Chondrocyte (in vitro differentiated cells): ENCODE measurements around the gene NFS1. TPM values are rescaled to one million over a fixed set of nuclear protein-coding genes. Genes with fewer than 3 reads are reported as not detected.
A peak's percentile ranks its signal among the peaks of the same experiment; 100 is the strongest.

Source experiments
- DNase-seq: peaks from one replicate; pipeline ENCODE4 v3.0.0; 2021; ENCODE audit warnings: mixed read lengths, low spot score
- H3K27ac Mint-ChIP-seq: one replicate; pipeline ENCODE4 v1.8.0; 2021; ENCODE audit warnings: mild to moderate bottlenecking, moderate library complexity, mixed read lengths; ENCODE audit not compliant: unreplicated experiment
- H3K27me3 Mint-ChIP-seq: 2 replicates; pipeline ENCODE4 v1.8.0; 2021; ENCODE audit warnings: low read depth, mixed read lengths
- H3K36me3 Mint-ChIP-seq: 2 replicates; pipeline ENCODE4 v1.8.0; 2021; ENCODE audit warnings: low read depth, mixed read lengths
- H3K4me1 Mint-ChIP-seq: 2 replicates; pipeline ENCODE4 v1.8.0; 2021; ENCODE audit warnings: low read depth, mild to moderate bottlenecking, mixed read lengths
- H3K4me3 Mint-ChIP-seq: one replicate; pipeline ENCODE4 v1.8.0; 2021; ENCODE audit warnings: mild to moderate bottlenecking, moderate library complexity, mixed read lengths; ENCODE audit not compliant: unreplicated experiment
- H3K9me3 Mint-ChIP-seq: 2 replicates; pipeline ENCODE4 v1.8.0; 2021; ENCODE audit warnings: low read depth, mixed read lengths
- CTCF ChIP-seq: fragments of 200-600 bp; sonication (generic); IDR thresholded peaks from 2 replicates; pipeline ENCODE4 v1.5.0; 2021; ENCODE audit warnings: antibody characterized with exemption, mild to moderate bottlenecking, moderate library complexity
- total RNA-seq: library from RNA; stranded (reverse); gene quantifications from 3 replicates; pipeline ENCODE4 v1.2.1, GENCODE V29; 2021

The NFS1 gene
- total RNA-seq, 1 donor from 2014 or later: 26.8 TPM

- Mint-ChIP-seq H3K9me3 (no peaks in the 10 kb centered on the region), H3K27ac (peak overlapping the region; percentile 50), H3K4me1 (peaks cover 58% of the 10 kb centered on the region), H3K36me3 (peaks cover 49% of the 10 kb centered on the region), H3K27me3 (no peaks in the 10 kb centered on the region), H3K4me3 (no peak overlapping the region)
- TF ChIP-seq CTCF: no peak
- no peak for DNase-seq
These were observed 36.8 kb upstream of the NFS1 start for GRCh38 chr20:35735826-35736470.

GRCh38 chr20:35734777-35735649, 35.9 kb upstream of the NFS1 start:
- H3K4me1 Mint-ChIP-seq: peaks cover 59% of the 10 kb centered on the region
- no peaks in the 10 kb centered on the region for H3K9me3 Mint-ChIP-seq
- no peaks in the 10 kb centered on the region for H3K27me3 Mint-ChIP-seq
- no peak for DNase-seq
- no peak overlapping the region for H3K4me3 Mint-ChIP-seq
- H3K27ac Mint-ChIP-seq: peak overlapping the region; percentile 46
- TF ChIP-seq CTCF: no peak
- H3K36me3 Mint-ChIP-seq: peaks cover 50% of the 10 kb centered on the region

DNA sequence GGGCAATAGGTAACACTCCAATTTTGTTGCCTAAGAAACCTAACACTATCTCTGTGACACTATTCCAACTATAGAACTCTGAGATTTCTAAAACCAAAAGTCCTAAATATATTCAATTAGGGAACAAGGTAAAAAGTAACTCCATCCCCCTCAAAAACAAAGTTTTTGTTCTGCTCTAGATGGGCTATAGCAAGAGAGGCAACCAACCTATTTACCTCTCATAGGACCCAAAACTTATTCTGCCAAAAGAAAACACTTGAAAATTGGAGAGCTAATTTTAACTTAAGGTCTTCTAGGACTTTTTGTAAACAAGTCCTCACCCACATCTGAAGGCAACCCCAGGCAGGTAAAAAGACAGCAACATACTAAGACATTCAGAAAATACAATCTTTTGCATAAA, 35.2 kb upstream of the NFS1 start:
- no peaks in the 10 kb centered on the region for H3K9me3 Mint-ChIP-seq
- H3K27me3 Mint-ChIP-seq: no peaks in the 10 kb centered on the region
- no peak for DNase-seq
- no peak overlapping the region for H3K4me3 Mint-ChIP-seq
- H3K4me1 Mint-ChIP-seq: peaks cover 56% of the 10 kb centered on the region
- peaks cover 50% of the 10 kb centered on the region for H3K36me3 Mint-ChIP-seq
- no peak for TF ChIP-seq CTCF
- H3K27ac Mint-ChIP-seq: peak overlapping the region; percentile 46

DNA sequence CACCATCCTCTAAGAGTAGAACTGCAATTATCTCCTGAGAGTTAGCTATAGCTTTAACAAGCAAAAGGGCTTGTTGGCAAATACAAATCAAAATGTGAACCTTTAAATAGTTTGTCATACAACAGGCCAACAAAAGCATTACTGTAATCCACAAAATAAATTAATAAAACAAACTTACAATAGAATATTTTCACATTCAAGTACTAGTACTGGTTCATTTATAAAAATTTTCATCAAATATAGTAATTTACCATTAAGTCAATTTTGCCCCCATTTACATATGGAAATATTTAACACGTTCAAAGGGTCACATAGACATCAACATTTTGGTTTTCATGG, 33.5 kb upstream of the NFS1 start:
- TF ChIP-seq CTCF: no peak
- no peak overlapping the region for H3K27ac Mint-ChIP-seq
- H3K27me3 Mint-ChIP-seq: no peaks in the 10 kb centered on the region
- H3K4me3 Mint-ChIP-seq: no peak overlapping the region
- peaks cover 43% of the 10 kb centered on the region for H3K4me1 Mint-ChIP-seq
- H3K36me3 Mint-ChIP-seq: peaks cover 37% of the 10 kb centered on the region
- DNase-seq: no peak
- H3K9me3 Mint-ChIP-seq: no peaks in the 10 kb centered on the region

DNA sequence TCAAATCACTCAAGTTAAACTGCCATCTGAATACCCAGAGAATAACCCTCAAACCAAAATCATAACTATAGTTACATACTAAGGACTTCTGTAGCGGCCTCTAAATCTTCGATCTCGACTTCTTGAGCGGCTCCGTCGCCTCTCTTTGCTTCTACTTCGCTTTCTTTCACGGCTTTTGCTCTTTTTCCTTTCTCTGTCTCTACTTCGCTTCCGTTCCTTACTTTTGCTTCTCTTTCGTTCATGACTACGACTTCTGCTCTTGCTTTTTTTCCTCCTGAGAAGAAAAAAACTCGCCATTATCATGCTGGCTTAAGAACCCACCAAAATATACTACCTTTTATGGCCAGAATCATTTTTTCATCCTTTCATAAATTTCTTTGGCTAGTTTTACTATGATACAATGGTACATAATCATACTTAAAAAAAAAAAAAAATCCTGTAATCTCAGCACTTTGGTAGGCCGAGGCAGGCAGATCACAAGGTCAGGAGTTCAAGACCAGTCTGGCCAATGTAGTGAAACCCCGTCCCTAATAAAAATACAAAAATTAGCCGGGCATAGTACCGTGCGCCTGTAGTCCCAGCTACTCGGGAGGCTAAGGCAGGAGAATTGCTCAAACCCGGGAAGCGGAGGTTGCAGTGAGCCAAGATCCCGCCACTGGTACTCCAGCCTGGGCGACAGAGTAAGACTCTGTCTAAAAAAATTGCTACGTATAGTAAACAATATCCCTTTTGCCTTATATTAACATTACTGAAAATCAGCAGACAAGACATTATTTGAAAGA, 32.9 kb upstream of the NFS1 start:
- peaks cover 43% of the 10 kb centered on the region for H3K4me1 Mint-ChIP-seq
- DNase-seq: no peak
- H3K27me3 Mint-ChIP-seq: no peaks in the 10 kb centered on the region
- H3K9me3 Mint-ChIP-seq: no peaks in the 10 kb centered on the region
- peaks cover 37% of the 10 kb centered on the region for H3K36me3 Mint-ChIP-seq
- peak overlapping the region; percentile 9 for H3K27ac Mint-ChIP-seq
- TF ChIP-seq CTCF: no peak
- no peak overlapping the region for H3K4me3 Mint-ChIP-seq
